Measurements from ENCODE around the gene SLC12A3.
A peak's percentile ranks its signal among the peaks of the same experiment; 100 is the strongest.

SLC12A3 gene

DNA sequence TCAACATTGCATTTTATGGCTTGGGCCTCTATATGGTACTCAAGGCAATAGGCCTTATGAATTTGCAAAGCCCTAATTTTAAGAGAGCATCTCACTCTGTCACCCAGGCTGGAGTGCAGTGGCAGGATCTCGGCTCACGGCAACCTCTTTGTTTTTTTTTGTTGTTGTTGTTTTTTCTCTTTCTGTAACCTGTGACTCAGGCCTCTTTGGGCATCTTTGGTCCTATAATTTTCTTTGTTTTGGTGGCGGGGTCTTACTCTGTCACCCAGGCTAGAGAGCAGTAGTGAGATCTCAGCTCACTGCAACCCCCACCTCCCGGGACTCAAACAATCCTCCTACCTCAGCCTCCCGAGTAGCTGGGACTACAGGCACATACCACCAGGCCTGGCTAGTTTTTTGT, 45.1 kb downstream of the SLC12A3 start:
- H3K27ac Mint-ChIP-seq = no peak overlapping the region
- H3K9me3 Mint-ChIP-seq (ENCODE audit: low read depth) = peaks cover 3% of the 10 kb centered on the region
- no peaks in the 10 kb centered on the region for H3K27me3 Mint-ChIP-seq
- H3K4me1 Mint-ChIP-seq (ENCODE audit: low read depth) = peaks cover 25% of the 10 kb centered on the region
- H3K4me3 Mint-ChIP-seq = no peak overlapping the region
- H3K36me3 Mint-ChIP-seq = no peaks in the 10 kb centered on the region

DNA sequence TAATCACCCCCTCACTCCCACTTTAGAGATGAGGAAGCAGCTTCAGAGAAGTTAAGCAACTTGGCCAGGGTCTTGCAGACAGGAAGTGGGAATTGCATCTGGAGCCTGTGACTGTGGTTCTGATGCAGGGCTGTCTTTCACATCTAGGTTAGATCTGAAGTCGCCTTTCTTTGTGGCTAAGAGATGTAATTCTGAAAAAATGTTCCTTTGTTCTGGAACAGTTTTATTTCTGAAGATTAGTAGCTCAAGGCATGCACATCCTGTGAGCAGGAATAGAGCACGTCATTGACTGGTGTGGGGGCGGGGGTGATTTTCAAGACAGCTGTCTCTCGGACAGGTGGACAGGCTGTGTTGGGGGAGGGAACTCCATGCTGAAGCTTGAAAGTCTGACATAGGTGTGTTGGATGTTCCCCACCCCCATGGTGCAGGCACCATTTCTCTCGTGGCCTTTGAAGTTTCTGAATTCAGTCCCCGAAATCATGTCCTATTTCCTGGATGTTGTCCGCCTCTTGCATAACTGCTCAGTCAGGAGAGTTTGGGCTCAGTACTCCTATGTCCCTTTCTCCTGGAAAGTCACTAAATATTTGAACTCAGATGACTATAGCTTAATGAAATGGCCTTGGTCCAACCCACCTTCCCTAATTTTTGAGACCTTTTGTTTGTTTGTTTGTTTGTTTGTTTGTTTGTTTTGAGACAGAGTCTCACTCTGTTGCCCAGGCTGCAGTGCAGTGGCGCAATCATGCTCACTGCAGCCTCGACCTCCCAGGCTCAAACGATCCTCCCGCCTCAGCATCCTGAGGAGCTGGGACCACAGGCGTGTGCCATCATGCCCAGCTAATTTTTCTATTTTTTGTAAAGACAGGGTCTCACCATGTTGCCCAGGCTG, 45.9 kb downstream of the SLC12A3 start:
- Mint-ChIP-seq H3K4me3 (no peak overlapping the region), H3K4me1 (ENCODE audit: low read depth) (peaks cover 25% of the 10 kb centered on the region), H3K27ac (no peak overlapping the region)

DNA sequence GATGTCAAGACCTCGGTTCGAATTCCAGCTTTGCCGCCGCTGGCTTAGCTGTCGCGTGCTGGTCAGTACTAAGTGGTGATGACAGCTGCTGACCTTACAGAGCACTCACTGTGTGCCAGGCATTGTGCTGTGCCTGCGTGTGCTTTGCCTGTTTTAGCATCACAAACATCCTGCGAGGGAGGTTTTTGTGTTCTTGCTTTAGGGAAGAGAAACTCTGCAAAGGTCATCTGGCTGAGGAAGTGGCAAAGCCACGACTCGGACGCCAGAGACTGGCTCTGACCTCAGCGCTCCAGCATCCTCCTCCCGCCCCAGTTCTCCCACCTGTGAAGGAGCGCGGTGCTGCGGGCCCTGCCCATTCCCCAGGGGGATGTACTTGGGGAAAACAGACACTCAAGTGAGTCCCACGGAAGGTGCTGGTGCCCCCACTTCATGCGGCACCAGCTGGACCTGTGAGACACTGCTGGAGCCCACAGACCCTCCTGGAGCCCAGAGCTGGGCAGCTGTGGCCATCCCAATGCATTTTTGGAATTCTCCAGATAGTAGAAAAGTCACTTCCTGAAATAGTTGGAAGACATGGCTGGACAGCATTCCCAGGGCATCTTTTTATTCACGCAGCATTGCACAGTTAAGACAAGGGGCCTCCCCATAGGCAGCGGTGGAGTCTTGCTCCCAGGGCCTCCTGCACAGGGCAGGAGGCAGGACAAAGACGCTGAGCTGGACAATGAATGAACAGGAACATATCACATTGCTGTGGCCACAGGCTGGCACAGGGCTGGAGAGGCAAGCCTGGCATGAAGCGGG, 47.0 kb downstream of the SLC12A3 start:
- Mint-ChIP-seq H3K36me3 (no peaks in the 10 kb centered on the region), H3K4me1 (ENCODE audit: low read depth) (peaks cover 32% of the 10 kb centered on the region), H3K27me3 (no peaks in the 10 kb centered on the region), H3K9me3 (ENCODE audit: low read depth) (peaks cover 3% of the 10 kb centered on the region), H3K27ac (no peak overlapping the region), H3K4me3 (no peak overlapping the region)

More for the DNA sequence above, 45.9 kb downstream of the SLC12A3 start:
- no peaks in the 10 kb centered on the region for H3K36me3 Mint-ChIP-seq
- H3K9me3 Mint-ChIP-seq (ENCODE audit: low read depth) = peaks cover 3% of the 10 kb centered on the region
- no peaks in the 10 kb centered on the region for H3K27me3 Mint-ChIP-seq

DNA sequence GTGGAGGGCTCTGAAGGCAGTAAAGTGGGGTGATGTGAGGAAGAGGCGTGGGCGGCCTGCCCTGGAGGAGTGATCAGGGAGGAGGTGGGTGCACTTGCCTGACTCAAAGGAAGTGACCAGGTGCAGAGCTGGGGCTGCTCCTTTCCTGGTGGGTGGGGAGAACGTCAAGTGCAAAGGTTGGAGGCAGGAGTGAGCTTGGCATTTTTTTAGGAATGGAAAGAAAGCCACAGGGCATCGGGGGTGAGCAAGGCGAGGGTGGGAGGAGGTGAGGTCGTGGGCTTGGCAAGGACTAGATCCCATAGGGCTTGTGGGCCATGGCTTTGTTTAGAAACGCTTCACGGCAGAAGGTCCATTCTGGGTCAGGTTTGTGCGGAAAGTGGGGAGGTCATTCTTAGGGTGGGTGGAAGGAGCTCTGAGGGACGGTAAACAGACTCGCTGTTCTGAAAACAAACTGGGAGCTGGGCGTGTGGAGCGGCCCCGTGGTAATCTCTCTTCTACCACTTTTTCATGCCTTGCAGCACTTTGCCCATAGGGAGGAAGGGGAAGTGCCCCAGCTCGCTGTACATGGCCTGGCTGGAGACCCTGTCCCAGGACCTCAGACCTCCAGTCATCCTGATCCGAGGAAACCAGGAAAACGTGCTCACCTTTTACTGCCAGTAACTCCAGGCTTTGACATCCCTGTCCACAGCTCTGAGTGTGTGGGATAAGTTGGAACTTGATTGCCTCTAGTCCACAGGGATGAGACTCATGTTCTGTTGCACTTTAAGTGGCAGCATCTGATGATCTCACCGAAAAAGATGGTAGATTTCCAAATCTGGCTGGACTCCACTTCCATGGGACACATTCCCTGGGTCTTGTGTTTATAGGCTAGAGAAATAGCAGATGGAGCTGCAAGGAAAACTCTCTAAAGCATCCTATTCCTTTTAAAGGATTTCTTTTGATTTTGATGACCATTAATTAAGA, 48.0 kb downstream of the SLC12A3 start:
- H3K36me3 Mint-ChIP-seq = no peaks in the 10 kb centered on the region
- H3K4me3 Mint-ChIP-seq = no peak overlapping the region

DNA sequence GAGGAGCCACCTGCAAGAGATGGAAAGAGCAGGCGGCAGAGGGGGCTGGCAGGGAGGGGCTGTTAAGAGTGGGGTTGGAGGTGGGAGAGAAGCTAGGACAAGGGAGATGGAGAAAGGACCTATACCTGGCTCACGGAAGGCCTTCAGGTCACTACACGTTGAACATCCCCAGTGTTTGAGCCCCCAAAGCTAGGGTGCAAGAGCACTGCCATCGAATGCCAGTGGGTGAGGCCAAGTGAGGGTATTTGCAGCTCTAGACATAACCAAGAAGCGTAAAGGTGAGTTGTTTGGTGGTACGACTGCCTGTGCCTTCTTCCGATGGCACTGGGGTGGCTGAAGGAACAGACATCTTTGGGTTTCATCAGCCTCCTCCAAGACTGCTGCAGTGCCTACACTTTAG, 49.9 kb downstream of the SLC12A3 start:
- H3K4me3 Mint-ChIP-seq = no peak overlapping the region
- no peaks in the 10 kb centered on the region for H3K36me3 Mint-ChIP-seq
- no peaks in the 10 kb centered on the region for H3K27me3 Mint-ChIP-seq
- H3K27ac Mint-ChIP-seq = no peak overlapping the region
- H3K4me1 Mint-ChIP-seq (ENCODE audit: low read depth) = peaks cover 44% of the 10 kb centered on the region
- H3K9me3 Mint-ChIP-seq (ENCODE audit: low read depth) = no peaks in the 10 kb centered on the region

More for the DNA sequence above, 48.0 kb downstream of the SLC12A3 start:
- Mint-ChIP-seq H3K9me3 (ENCODE audit: low read depth) (no peaks in the 10 kb centered on the region), H3K27me3 (no peaks in the 10 kb centered on the region), H3K27ac (no peak overlapping the region), H3K4me1 (ENCODE audit: low read depth) (peaks cover 42% of the 10 kb centered on the region)

DNA sequence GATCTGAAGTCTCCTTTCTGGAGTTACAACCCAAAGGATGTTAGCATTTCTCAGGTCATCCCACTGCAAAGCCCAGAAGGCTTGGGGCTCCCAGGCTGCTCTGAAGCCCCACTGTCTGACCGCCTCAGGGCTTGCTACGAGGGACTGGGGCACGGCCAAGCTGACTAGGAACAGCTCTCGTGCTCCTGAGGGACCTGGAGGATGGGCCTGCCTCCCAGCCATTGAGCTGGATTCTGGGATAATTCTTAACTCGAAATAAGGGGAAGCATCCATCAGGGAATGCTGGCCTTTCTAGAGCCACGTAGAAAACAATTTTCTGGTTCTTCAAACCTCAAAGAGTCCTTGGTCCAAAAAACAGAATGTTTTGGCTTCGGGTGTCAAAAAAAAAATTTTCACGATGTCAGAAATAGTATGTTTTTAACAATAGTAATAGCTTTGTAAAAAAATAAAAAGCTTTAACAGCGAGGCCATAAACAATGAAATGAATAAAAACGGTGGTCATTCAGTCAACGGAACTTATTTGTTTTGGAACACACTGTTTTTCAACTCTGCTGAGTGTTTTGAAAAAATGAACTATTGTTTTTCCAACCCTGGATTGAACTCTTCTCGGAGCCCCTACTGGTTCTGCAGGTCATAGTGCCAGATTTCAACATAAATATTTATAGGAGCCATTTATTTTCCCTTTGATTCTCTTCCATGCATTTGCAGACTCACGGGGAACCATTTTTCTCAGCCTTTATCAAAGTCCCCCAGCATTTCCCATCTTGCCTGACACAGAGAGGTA, 50.5 kb downstream of the SLC12A3 start:
- H3K4me1 Mint-ChIP-seq (ENCODE audit: low read depth) = peaks cover 39% of the 10 kb centered on the region
- H3K36me3 Mint-ChIP-seq = no peaks in the 10 kb centered on the region
- H3K9me3 Mint-ChIP-seq (ENCODE audit: low read depth) = no peaks in the 10 kb centered on the region
- no peak overlapping the region for H3K27ac Mint-ChIP-seq
- H3K27me3 Mint-ChIP-seq = no peaks in the 10 kb centered on the region
- H3K4me3 Mint-ChIP-seq = no peak overlapping the region

DNA sequence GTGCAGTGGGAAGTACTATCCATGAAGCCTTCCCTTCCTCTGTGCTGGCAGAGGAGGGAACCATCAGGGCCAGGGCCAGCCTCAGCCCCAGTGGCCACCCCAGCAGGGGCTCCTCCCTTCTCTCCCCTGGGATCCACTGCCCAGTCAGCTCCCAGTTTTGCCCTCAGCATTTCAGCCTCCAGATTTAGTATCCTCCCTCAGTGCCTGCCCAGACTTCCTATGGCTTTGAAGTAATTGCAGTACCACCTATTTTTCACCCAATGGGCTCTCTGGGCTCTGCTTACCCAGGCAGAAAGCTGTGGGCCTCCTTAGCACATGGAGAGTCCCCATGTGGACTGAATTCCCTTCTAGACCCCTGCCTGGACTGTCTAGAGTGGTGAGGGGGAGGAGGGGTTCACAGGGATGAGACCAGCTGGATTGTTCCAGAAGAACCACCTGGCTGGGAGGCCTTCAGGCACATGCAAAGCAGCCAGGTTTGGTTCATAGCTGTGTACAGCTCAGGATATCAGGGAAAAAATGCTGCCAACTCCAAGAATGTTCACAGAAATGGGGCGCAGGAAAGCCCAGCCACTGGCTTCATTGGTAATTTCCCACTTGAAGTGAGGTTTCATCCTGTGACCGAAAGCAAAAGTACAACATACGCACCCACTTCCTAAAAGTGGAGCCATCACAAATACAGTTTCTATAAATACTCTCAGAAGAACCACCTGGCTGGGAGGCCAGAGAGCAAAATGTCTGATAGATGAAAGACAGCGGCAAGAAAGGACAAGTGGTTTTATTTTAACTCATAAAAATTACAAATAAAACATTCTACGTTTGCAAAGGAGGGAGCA, 51.8 kb downstream of the SLC12A3 start:
- Mint-ChIP-seq H3K27me3 (no peaks in the 10 kb centered on the region), H3K36me3 (no peaks in the 10 kb centered on the region), H3K4me1 (ENCODE audit: low read depth) (peaks cover 27% of the 10 kb centered on the region), H3K9me3 (ENCODE audit: low read depth) (no peaks in the 10 kb centered on the region), H3K27ac (peak overlapping the region; percentile 90), H3K4me3 (peak overlapping the region; percentile 61)

DNA sequence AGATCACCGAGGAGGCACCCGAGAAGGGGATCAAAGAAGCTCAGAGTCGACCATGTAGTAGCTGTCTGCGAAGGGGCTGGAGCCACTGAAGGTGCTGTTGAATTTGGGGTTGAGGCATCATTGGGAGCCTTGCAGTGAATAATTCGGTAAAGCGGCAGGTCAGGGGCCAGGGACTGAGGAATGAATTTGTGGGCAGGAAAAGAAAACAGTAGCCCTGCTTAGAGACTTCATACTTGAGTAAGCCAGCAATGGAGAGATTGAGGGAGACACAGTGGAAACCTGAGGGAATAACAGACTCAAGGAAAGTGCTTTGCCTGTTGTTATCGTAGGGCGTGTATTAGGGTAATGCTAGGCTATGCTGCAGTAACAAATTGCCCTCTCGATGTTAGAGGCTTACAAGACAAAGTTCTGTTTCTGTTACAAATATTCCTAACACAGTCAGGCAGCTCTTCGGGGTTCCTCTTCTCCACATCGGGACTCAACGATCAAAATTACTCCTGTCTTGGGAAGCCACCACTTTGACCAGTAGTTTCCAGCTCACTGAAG, 53.5 kb downstream of the SLC12A3 start:
- Mint-ChIP-seq H3K9me3 (ENCODE audit: low read depth) (no peaks in the 10 kb centered on the region), H3K4me3 (no peak overlapping the region), H3K27ac (no peak overlapping the region), H3K27me3 (no peaks in the 10 kb centered on the region), H3K4me1 (ENCODE audit: low read depth) (peaks cover 19% of the 10 kb centered on the region), H3K36me3 (no peaks in the 10 kb centered on the region)

DNA sequence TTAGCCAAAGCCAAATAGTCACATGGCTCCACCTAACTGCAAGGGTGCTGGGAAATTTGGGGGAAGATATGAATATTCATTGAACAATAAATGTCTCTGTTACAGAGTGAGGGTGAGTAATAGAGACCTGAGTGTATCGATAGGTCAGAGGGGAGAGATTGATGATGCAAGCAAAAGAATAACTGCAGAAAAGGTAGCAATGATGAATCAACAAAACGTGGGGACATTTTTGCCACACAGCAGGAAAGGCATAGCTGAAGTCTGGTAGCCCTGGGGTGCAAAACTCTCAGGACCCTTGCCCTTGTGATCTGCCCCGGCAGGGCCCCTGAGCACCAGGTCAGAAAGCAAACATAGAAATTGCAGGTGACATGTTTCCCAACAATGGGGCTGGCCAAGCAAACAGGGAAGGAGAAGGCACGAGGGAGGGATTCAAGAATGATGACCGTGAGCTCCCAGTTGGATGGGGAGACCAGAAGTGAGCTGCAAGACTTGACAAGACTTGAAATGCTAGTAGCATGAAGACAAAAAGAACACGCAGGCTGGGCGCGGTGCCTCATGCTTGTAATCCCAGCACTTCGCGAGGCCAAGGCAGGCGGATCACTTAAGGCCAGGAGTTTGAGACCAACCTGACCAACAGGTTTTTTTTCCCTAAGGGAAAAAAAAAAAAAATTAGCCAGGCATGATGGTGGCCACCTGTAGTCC, 54.2 kb downstream of the SLC12A3 start:
- H3K4me3 Mint-ChIP-seq = no peak overlapping the region
- peaks cover 19% of the 10 kb centered on the region for H3K4me1 Mint-ChIP-seq (ENCODE audit: low read depth)
- H3K27ac Mint-ChIP-seq = no peak overlapping the region

DNA sequence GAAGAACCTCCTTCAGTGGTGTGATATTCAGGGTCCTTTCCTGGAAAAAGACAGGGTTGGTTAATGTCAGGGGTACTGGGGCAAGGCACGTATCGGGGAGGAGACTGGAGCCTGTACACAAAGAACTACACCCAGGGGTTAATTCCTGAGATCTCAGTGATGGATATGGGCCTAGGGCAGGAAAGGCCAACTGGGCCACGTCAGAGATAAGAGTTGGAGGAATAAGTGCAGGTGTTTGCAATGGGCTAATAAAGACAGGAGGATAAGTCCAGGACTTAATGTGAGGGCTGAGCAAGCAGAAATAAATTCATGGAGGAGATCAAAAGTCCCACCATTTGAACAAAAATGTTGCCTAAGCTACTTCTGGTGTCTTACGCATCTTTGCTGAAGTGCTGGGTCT, 56.6 kb downstream of the SLC12A3 start:
- Mint-ChIP-seq H3K4me1 (ENCODE audit: low read depth) (peaks cover 20% of the 10 kb centered on the region), H3K9me3 (ENCODE audit: low read depth) (no peaks in the 10 kb centered on the region), H3K36me3 (no peaks in the 10 kb centered on the region), H3K27ac (no peak overlapping the region), H3K4me3 (no peak overlapping the region), H3K27me3 (no peaks in the 10 kb centered on the region)

More for the DNA sequence above, 54.2 kb downstream of the SLC12A3 start:
- no peaks in the 10 kb centered on the region for H3K27me3 Mint-ChIP-seq
- H3K9me3 Mint-ChIP-seq (ENCODE audit: low read depth) = no peaks in the 10 kb centered on the region
- H3K36me3 Mint-ChIP-seq = no peaks in the 10 kb centered on the region

DNA sequence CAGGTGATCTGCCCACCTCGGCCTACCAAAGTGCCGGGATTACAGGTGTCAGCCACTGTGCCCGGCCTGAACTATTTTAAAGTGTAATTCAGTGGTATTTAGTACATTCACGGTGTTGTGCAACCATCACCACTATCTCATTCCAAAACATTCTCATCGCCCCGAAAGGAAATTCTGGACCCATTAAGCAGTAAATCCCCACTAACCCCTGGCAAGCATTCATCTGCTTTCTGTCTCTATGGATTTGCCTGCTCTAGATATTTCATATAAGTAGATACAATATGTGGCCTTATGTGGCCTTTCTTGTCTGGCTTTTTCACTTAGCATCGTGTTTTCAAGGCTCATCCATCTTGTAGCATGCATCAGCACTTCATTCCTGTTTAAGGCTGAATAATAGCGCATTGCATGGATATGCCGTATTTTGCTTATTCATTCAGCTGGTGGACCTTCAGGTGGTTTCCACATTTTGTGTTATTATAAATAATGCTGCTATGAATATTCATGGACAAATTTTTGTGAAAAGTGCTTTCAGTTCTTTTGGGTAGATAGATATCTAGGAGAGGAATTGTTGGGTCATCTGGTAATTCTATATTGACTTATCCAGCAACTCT, 58.6 kb downstream of the SLC12A3 start:
- H3K27ac Mint-ChIP-seq = no peak overlapping the region
- no peaks in the 10 kb centered on the region for H3K36me3 Mint-ChIP-seq
- H3K9me3 Mint-ChIP-seq (ENCODE audit: low read depth) = no peaks in the 10 kb centered on the region
- H3K4me3 Mint-ChIP-seq = no peak overlapping the region
- H3K4me1 Mint-ChIP-seq (ENCODE audit: low read depth) = peaks cover 4% of the 10 kb centered on the region
- no peaks in the 10 kb centered on the region for H3K27me3 Mint-ChIP-seq

DNA sequence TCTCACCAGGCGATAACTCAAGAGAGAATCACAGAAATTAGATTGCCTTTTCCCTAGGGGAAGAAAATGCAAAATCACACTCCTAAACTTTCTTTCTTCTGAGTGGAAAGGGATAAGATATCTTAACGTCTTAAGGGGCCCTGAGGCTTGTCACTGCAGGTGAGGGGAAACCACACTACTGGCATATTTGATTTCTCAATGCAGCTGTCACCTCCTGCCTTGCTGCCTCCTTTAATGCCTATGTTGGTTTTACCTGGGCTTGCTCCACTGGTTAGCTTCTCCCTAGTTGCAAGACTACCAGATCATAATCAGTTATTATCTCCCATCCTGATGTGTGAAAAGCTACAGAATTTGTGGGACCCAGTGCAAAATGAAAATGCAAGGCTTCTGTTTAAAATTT, 62.5 kb downstream of the SLC12A3 start:
- no peaks in the 10 kb centered on the region for H3K36me3 Mint-ChIP-seq
- H3K27ac Mint-ChIP-seq = no peak overlapping the region
- H3K27me3 Mint-ChIP-seq = no peaks in the 10 kb centered on the region
- no peaks in the 10 kb centered on the region for H3K9me3 Mint-ChIP-seq (ENCODE audit: low read depth)
- peaks cover 8% of the 10 kb centered on the region for H3K4me1 Mint-ChIP-seq (ENCODE audit: low read depth)
- H3K4me3 Mint-ChIP-seq = no peak overlapping the region

Data from activated naive CD8-positive, alpha-beta T cell (primary cell).